Nephron progenitor cell (in vitro differentiated cells): ENCODE measurements around the gene MOV10L1.
"Not testable (repeated sequence)": the region's sequence is repeated elsewhere in the genome, so short reads cannot be mapped to it uniquely, and the experiment has no call there.

Source experiments
- DNase-seq: peaks from one replicate; pipeline ENCODE4 v3.0.0; 2021
- H3K27ac Mint-ChIP-seq: 2 replicates; pipeline ENCODE4 v1.8.0; 2021; ENCODE audit warnings: mild to moderate bottlenecking, moderate library complexity, mixed read lengths
- H3K27me3 Mint-ChIP-seq: 2 replicates; pipeline ENCODE4 v1.8.0; 2021; ENCODE audit warnings: mild to moderate bottlenecking, low read depth, mixed read lengths; ENCODE audit not compliant: poor library complexity
- H3K36me3 Mint-ChIP-seq: 2 replicates; pipeline ENCODE4 v1.8.0; 2021; ENCODE audit warnings: low read depth, mixed read lengths
- H3K4me1 Mint-ChIP-seq: 2 replicates; pipeline ENCODE4 v1.8.0; 2021; ENCODE audit warnings: mixed read lengths
- H3K4me3 Mint-ChIP-seq: 2 replicates; pipeline ENCODE4 v1.8.0; 2021; ENCODE audit warnings: mild to moderate bottlenecking, moderate library complexity, mixed read lengths
- H3K9me3 Mint-ChIP-seq: 2 replicates; pipeline ENCODE4 v1.8.0; 2021; ENCODE audit warnings: mild to moderate bottlenecking, moderate library complexity, mixed read lengths
- CTCF ChIP-seq: fragments of 200-600 bp; sonication (generic); IDR thresholded peaks from 2 replicates; pipeline ENCODE4 v1.5.0; 2021; ENCODE audit warnings: antibody characterized with exemption

The MOV10L1 gene

GRCh38 chr22:50084080-50084477 lies 5.7 kb upstream of the MOV10L1 start:
- no peak for DNase-seq
- no peak for TF ChIP-seq CTCF
- Mint-ChIP-seq H3K27me3 (peaks cover 12% of the 10 kb centered on the region), H3K27ac (no peak overlapping the region), H3K36me3 (no peaks in the 10 kb centered on the region), H3K4me3 (no peak overlapping the region), H3K9me3 (peaks cover 14% of the 10 kb centered on the region), H3K4me1 (peaks cover 35% of the 10 kb centered on the region)

DNA sequence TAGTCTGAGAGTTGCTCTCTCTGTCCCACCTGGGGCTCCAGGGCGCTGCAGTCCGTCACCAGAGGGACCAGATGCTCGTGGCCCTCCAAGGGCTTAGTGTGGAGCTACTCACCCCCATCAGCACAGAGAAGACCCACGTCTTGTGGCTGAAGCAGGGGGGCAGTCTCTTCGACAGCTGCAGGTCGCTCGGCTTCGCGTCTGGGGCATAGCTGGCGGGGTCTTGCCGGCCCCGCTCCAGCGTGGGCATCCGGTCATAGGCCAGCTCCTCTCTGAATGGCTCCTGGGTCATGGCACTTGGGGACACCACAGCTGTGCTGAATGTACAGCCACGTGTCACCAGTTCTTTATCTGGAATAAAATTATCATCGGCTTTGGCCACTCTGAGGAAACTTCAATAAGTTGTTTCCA lies 5.2 kb upstream of the MOV10L1 start:
- H3K27ac Mint-ChIP-seq = no peak overlapping the region
- no peaks in the 10 kb centered on the region for H3K36me3 Mint-ChIP-seq
- peaks cover 19% of the 10 kb centered on the region for H3K9me3 Mint-ChIP-seq
- no peak for DNase-seq
- H3K27me3 Mint-ChIP-seq = peaks cover 12% of the 10 kb centered on the region
- H3K4me1 Mint-ChIP-seq = peaks cover 29% of the 10 kb centered on the region
- no peak overlapping the region for H3K4me3 Mint-ChIP-seq
- no peak for TF ChIP-seq CTCF

GRCh38 chr22:50085211-50085972 lies 4.4 kb upstream of the MOV10L1 start, which contains the start of gene MLC1:
MLC1 (minus strand) TSS chr22:50085426; CDS start chr22:50084902, 524 bp downstream.
- DNase-seq = no peak

DNA sequence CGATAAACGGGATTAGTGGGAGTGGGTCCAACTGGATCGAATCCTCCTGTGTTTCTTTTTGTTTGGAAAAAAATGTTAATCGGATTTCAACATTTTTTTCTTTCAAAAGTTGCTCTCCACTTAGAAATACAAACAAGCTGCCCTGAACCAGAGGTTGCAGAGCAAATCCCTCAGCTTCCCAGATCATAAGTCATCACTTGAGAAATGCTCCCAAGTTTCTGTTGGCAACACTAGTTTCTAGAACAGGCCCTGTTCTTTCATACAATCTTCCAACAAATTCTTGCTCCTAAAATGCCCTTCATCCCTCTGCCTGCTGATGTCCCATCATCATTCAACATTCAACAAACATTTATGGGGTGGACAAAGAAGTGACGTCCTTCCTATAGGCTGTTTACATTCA lies 3.3 kb upstream of the MOV10L1 start:
- TF ChIP-seq CTCF = no peak
- no peak for DNase-seq
- Mint-ChIP-seq H3K27ac (no peak overlapping the region), H3K4me1 (peaks cover 12% of the 10 kb centered on the region), H3K27me3 (peaks cover 12% of the 10 kb centered on the region), H3K9me3 (peaks cover 25% of the 10 kb centered on the region), H3K4me3 (no peak overlapping the region), H3K36me3 (no peaks in the 10 kb centered on the region)

More at GRCh38 chr22:50085211-50085972, 4.4 kb upstream of the MOV10L1 start, which contains the start of gene MLC1:
- Mint-ChIP-seq H3K36me3 (no peaks in the 10 kb centered on the region), H3K4me3 (peak within 1 kb of the TSS; percentile 34), H3K27ac (no peak within 1 kb of the TSS), H3K4me1 (peaks cover 21% of the 10 kb centered on the region), H3K9me3 (peaks cover 21% of the 10 kb centered on the region), H3K27me3 (peaks cover 15% of the 10 kb centered on the region)
- TF ChIP-seq CTCF = no peak

- not testable (repeated sequence) for H3K4me3 Mint-ChIP-seq
Observed at GRCh38 chr22:50086975-50087374, 2.8 kb upstream of the MOV10L1 start.

DNA sequence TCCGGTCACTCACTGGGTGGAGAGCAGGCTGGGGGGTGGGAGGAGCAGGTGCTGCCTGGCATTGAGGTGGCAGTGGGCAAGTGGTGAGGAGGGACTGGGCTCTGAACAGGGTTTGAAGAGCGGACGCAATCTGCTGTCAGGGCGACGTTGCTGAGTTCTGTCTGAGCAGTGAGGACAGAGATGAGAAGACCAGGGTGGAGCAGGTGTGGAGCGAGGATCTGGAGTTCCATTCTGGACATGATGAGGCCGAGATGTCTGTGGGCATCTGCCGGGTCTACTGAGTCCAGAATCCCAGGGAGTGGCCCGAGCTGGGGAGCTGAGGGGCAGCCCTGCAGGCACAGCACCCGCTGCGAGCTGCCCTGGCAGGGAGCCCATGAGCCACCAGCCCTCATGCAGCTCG lies 2.2 kb upstream of the MOV10L1 start:
- Mint-ChIP-seq H3K27me3 (peaks cover 12% of the 10 kb centered on the region), H3K36me3 (no peaks in the 10 kb centered on the region), H3K9me3 (peaks cover 25% of the 10 kb centered on the region), H3K4me1 (peaks cover 11% of the 10 kb centered on the region), H3K4me3 (no peak overlapping the region), H3K27ac (no peak overlapping the region)
- DNase-seq = no peak
- TF ChIP-seq CTCF = no peak

More at GRCh38 chr22:50086975-50087374, 2.8 kb upstream of the MOV10L1 start:
- H3K27ac Mint-ChIP-seq, H3K36me3 Mint-ChIP-seq, DNase-seq: not testable (repeated sequence)
- peaks cover 25% of the 10 kb centered on the region for H3K9me3 Mint-ChIP-seq
- peaks cover 12% of the 10 kb centered on the region for H3K27me3 Mint-ChIP-seq
- H3K4me1 Mint-ChIP-seq = peaks cover 12% of the 10 kb centered on the region
